HG03521 (cell line): ENCODE data around the gene BMPR1A.
"Not testable (repeated sequence)": the region's sequence is repeated elsewhere in the genome, so short reads cannot be mapped to it uniquely, and the experiment has no call there.

Experiments used
- ATAC-seq: cut with Tn5 transposase; IDR thresholded peaks from one replicate; pipeline ENCODE4 v1.9.1; 2021; ENCODE audit warnings: mild to moderate bottlenecking, moderate library complexity; ENCODE audit not compliant: unreplicated experiment

BMPR1A gene

DNA sequence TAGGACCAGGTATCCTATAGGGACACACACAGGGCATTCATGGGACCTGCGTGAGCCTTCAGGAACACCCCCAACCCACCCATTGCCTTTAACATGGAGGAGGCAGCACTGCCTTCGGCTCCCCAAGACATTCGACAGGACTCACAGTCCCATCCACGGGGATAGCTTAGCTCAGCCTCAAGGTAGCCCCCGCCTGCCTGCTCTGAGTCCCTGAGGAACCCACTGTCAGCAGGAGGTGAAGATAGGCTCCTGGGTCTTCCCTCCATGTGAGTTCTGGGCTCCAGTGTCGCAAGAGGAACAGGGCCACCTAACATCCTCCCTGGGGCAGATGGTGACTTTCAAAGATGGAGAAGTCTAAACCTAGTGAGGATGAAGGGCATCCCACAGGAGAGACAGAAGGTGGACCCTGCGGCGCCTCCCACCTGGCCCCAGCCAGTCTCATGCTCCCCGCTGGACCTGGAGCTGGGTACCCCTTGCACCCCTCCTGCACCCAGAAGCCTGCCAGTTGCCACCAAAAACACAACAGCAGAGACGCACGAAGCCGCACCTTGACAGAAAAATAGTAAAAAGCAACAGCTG is 207.0 kb downstream of the BMPR1A start:
- ATAC-seq, result no peak

DNA sequence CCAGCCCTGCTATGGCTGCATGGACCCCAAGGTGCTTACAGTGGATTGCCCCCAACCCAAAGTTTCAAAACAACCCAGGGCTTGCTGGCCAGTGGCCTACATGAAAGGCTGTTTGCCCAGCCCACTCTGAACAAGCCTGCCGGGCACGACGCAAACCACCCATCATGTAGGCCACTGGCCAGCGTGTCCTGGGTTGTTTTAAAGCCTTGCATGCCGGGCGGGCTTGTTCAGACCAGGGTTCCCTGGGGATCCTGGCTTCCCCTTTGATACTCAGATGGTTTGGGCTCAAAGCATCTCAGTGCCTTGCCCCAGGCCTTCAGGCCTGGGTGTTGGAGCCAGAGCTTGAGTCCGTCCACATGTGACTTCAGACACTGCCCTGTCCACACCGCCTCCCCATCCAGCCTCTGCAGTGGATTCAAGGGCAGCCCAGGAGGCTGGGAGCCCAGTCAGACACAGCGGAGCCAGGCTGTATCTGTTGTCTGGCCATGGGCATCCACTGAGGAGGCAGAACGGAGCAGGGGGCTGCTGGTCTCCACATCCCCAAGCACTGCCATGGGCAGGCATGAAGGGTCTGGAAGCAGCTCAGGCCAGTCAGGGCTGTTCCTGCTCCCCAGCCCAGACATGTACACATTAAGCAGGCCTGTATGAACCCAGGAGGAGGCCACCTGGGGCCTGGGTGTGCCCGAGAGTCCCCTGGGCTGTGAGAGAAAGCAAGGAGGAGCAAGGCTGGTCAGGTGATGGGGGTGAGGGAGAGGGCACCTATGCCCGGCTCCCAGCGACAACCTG is 207.8 kb downstream of the BMPR1A start:
- ATAC-seq, result no peak

DNA sequence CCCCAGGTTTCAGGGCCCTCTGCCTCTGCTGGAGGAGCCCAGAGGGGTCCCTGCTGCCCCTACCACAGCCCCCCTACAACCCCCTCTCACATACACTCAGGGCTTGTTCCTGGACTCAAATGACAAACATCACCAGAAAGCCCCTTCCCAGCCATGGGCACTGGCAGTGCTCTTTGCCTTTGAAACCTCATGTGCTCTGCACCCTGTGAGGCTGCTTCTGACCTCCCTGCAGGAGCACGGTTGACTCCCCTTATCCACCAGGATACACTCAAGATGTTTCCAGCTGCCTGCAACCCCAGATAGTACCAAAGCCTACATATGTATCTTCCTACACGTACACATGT is 208.4 kb downstream of the BMPR1A start:
- ATAC-seq, result no peak

DNA sequence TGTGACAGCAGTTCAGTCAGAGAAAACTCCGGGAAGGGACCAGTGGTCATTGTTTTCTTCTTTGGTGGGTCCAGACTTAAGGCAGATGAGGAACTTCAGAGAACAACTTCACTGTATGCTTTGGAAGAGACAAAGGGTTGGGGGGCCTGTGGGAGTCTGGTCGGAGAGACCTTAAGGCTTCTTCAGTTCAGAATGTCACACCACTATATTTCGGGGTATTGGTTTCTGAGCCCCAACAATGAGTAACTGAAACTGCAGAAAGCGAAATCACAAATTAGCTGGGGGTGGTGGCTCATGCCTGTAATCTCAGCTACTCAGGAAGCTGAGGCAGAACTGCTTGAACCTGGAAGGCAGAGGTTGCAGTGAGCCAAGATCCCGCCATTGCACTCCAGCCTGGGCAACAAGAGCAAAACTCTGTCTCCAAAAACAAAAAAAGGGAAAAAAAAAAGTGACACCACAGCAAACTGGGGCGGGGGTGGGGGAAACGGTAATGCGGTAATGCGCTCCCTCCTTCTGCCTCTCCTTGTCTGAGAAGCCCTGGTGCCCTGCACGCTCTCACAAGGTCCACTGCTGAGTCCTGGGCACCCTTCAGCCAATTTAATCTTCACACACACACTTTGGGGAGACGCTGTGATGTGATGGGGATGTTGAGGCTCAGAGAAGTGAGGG is 209.7 kb downstream of the BMPR1A start:
- ATAC-seq, result no peak

DNA sequence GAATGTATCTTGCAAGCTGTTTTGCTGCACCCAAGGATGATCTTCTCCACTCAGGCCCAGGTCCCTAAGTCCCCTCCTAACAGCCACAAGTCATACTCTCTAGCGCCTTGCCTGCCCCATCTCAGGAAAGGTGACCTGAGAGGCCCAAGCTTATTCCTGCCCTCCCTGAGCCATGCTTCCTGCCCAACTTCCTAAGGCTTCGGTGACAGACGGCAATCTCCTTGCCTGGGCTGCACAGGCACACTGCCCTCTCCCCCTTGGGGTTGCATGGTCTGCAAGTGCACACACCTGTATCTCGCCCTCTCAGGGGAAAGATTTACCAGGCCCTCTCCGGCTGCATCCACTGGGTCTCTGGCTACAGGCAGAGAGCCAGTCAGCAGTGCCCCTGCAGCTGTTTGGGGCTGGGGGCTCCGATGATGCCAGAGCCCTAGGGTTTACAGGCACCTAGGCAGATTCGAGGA is 211.1 kb downstream of the BMPR1A start:
- no peak for ATAC-seq

DNA sequence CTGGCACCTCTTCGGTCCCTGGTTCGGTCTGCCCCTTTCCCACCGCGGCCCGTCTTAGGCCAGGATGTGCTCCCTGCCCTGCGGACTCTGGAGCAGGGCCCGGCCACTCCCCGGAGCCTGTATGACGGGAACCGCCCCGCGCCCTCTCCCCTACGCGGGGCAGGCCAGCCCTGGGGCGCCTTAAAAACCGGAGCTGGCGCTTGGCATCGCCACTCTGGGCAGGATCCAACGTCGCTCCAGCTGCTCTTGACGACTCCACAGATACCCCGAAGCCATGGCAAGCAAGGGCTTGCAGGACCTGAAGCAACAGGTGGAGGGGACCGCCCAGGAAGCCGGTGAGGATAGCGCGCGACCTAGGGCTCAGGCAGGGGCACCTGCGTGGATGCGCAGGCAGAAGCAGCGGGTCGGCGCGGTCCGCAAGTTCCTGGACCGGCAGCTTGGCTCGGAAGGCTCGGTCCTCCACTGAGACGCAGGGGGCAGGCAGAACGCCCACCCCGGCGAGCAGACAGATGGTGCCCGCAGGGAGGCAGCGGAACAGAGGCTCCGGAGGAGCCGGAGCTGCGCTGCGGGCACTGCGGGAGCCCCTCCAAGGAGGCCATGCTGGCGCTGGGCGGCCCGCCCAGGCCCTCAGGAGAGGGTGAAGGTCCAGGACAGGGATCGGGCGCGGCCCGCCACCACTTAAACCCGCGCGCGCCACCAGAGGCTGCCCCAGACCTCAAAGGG is 212.0 kb downstream of the BMPR1A start, which contains the start of gene ADIRF:
Gene ADIRF, plus strand, starts transcription at position 212 of the 723 bp plus-strand sequence. Its CDS starts 63 bp downstream, at position 275.
- no peak for ATAC-seq

DNA sequence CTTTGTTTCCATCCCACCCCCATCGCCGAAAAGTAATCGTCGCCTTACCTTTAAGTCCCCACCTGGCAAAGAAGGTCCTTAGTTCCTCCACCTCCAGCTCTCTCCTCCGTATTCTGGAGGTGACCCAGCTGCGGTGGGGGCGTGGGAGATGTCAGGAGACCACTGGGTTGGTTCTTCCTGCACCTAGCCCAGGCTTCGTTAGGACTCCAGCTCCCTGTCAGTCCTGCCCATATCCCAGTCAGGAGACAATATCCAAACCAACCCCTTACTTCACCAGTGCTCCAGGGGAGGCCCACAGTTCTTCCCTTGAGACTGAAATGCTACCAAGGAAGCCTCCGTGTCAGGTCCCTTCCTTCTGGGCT is 212.6 kb downstream of the BMPR1A start:
- ATAC-seq, result no peak

DNA sequence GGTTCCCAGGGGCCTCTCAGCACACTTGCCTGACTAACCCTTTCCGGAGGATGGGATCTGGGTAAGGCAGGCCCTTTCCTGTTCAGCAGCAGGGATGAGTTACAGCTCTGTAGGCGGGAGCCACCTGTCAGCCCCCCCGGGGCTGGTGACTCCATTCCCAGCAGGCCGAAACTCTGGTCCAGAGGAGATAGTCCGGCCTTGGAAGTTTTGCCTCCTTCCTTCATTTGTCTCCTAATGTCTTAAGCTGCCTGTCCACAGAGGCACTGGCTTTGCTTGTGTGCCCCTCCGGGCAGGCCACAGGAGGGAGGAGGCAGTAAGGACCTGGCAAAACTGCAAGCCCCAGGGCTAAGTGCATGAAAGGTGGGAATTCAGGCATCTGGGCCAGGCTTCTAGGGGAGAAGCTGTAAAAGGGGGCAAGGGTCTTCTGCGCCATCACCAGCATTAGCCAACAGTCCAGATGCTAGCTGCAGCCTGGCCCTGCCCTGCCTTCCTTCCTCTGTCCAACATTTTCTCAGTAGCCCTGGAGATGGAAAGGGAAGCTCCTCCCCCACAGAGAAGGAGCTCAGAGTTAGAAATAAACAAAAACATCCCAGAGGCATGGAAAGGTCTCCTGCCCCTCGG is 213.1 kb downstream of the BMPR1A start:
- ATAC-seq, result no peak

DNA sequence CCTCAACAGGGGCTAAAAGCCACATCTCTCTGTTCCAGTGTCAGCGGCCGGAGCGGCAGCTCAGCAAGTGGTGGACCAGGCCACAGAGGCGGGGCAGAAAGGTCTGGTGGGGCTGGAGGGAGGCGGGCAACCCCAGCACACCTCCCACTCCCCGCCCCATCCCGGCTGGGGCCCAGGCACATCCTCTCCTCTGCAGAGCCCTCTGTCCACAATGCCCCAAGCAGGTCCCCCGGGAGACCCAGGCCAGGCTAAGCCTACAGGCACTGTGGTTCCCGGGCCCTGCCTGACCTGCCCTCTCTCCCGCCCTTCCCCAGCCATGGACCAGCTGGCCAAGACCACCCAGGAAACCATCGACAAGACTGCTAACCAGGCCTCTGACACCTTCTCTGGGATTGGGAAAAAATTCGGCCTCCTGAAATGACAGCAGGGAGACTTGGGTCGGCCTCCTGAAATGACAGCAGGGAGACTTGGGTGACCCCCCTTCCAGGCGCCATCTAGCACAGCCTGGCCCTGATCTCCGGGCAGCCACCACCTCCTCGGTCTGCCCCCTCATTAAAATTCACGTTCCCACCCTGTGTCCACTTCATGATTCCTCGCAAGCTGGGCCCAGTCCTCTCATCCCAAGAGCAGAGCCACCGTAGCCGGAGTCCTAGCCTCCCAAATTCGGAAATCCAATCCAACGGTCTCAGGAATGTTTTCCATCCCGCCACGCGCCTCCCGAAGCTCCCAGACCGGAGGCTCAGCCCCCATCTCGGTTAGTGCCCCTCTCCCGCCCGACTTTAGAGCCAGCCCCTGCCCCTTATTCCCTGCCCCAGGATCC is 214.0 kb downstream of the BMPR1A start:
- no peak for ATAC-seq

DNA sequence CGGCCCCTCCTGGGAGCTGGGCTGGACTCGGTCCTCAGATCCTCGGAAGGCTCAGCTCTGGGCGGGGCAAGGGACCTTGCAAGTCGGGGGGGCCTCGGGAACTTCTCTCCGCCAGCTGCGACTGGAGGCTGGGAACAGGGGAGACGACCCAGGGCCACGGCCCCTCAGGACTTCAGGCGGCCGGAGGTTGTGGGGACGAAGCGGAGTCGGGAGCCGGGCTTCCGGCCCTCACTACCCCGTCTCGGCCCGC is 214.5 kb downstream of the BMPR1A start:
- no peak for ATAC-seq

DNA sequence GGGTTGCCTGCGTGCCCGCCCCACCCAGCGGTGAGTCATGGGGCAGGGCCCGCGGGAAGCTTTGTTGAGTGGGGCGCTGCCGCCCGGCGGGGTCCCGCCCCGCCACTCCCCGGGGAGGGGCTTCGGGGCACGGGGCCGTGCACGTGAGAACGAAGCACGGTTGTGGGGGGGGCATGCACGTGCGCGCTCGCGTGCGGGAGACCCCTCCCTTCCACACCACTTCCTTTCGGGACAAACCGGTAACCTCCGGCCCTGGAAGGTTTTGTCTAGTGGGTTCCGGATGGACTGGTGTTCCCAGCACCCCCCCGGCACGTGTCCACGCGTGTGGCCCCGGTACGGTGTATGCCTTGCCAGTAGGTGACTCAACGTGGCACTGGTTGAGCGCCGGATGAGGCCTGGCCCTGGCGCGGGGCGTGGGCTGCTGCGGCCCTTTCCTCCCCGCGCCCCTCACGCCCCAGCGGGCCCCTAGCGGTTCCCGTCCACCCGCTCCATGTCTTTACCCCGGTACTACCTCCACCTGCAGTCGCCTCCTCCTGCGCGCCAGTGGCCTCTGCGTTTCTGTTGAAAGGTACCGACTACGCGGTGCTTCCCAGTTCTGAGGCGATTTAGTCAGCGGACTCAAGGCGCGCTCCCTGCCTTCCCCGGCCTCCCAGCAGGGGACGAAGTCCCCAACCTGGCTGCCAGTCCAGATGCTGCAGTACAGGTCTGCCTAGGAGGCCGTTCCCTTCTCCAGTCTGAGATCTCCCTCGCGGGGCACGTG is 215.0 kb downstream of the BMPR1A start:
- ATAC-seq, result peak; percentile 67

DNA sequence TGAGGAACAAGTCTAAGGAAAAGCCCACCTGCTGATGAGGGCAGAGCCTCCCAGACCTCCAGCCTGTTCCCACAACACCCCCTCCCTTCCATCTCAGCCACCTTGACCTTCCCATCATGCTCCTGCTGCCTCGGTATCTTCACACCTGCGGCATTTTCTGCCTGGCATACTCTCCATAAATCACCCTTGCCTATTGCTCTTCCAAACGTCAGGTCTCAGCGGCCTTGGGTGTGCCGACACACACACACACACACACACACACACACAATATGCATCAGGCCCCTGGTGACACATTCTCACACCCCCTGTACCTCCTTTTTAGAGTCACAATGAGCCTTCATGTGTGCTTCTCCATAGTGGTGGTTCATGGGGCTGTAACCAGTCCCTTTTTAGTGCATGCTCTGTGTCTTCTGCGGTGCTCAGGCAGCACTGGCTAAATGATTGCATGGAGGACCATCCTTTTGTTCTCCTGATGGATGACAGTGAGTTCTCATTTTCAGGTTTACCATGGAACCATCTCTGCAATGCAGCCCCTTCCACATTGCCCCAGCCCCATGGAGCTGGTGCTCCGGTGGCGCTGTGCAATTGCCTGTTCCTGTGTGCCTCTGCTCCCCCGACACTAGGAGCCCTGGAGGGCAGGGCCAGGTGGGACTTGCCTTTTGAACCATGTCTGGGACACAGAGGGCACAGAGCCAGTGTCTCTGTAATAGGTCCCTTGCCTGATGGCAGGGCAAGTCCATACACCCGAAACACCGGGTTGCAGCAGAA is 216.4 kb downstream of the BMPR1A start:
- ATAC-seq, result no peak

DNA sequence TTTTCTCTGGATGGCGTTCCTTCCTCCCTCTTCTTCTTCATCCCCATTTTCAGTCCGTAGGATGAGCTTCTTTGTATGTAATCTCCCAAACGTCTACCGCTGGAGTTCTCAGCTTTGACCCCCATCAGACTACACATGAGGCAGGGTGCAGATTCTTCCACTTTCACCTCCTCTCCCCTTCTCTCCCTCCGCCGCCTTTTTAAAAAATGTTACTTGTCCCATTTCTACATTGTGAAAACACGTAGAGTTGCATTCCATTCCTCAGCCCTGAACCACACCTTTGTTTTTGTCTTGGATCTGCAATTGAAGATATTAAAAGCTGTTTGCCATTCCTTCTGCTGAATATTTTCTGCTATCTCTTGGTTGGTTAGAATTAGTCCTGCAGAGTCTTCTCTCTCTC is 218.1 kb downstream of the BMPR1A start:
- ATAC-seq, result no peak

DNA sequence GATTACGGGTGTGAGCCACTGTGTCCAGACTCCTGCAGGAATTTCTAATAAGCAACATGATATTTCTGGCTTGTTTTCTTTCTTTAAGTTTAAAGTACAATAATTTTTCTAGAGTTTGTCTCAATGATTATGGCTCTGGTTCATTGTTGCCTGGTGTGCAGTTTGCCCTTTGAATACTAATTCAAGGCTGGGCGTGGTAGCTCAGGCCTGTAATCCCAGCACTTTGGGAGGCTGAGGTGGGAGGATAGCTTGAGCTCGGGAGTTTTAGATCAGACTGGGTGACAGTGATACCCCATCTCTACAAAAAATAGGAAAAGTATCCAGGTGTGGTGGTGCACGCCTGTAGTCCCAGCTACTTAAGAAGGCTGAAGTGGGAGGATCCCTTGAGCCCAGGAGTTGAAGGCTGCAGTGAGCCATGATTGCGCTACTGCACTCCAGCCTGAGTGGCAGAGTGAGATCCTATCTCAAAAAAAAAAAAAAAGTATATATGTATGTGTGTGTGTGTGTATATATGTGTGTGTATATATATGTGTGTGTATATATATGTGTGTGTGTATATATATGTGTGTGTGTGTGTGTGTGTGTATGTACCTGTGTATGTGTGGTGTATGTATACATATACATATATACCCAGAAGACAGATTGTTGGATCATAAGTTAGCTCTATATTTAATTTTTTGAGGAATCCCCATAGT is 220.1 kb downstream of the BMPR1A start:
- no peak for ATAC-seq

DNA sequence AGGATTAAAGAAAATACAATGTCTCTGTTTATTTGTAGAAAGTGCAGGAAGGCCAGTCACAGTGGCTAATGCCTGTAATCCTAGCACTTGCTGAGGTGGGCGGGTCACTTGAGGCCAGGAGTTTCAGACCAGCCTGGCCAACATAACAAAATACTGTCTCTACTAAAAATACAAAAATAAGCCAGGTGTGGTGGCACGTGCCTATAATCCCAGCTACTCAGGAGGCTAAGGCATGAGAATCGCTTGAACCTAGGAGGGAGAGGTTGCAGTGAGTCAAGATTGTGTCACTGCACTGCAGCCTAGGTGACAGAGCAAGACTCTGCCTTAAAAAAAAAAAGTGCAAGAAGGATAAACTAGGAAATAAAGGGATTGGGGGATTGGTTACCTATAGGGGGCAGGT is 222.0 kb downstream of the BMPR1A start:
- ATAC-seq, result not testable (repeated sequence)

DNA sequence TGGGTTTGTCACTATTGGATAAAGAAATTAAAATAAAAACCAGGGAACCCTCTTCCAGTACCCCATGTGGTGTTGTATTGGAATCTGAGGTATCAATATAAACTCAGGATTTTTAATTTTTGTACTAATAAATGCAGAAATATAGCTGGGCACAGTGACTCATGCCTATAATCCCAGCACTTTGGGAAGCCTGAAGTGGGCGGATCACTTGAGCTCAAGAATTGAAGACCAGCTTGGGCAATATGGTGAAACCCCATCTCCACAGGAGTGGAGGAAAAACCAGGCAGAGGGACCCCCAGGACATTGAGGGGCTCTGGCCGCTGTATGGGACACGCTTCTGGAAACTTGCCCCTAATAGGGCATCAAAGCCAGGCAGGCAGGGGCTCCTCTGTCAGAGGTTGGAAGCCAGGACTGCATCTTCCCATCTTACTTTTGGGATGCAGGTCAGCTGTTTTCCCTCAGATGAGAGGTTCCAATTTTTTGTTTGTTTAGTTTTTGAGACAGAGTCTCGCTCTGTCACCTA is 222.9 kb downstream of the BMPR1A start:
- ATAC-seq, result no peak

DNA sequence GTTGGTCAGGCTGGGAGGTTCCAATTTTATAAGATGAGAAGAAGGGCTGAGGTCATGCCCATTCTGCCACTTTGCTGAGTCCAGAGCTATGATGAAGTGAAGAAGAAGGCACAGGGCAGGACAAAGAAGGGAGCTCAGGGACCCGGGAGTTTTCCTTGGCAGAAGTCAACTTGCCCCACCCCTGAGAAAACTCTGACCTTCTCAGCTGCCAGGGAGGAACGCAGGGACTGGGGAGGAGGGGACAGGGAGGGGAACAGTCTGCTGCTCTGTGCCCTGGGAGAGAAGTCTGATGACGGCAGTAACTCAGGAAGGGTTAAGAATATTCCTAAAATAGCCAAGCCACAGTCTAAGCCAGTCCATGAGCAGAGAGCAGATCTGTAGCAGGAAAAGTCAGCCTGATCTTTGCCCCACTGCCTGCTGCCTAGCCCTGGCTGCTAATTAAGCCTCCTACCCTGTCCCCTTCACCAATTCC is 223.6 kb downstream of the BMPR1A start:
- ATAC-seq, result no peak

DNA sequence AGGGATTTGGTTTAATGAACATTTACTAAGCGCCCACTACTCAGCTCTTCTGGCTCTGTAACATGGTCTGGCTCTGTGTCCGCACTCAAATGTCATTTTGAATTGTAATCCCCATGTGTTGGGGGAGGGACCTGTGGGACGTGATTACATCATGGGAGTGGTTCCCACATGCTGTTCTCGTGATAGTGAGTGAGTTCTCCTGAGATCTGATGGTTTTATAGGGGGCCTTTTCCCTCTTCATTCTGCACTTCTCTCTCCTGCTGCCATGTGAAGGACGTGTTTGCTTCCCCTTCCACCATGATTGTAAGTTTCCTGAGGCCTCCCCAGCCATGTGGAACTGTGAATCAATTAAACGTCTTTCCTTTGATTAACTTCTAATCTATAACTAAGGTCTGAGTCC is 224.6 kb downstream of the BMPR1A start:
- not testable (repeated sequence) for ATAC-seq
